Nucleus accumbens (tissue), 56 donors: Measurements from ENCODE around the gene LPP.
A peak's percentile ranks its signal among the peaks of the same experiment; 100 is the strongest.

Source experiments
- DNase-seq, 56 donors: peaks; one replicate each; lab custom pipeline; 2025; lab: John Stamatoyannopoulos, UW

The LPP gene

DNA sequence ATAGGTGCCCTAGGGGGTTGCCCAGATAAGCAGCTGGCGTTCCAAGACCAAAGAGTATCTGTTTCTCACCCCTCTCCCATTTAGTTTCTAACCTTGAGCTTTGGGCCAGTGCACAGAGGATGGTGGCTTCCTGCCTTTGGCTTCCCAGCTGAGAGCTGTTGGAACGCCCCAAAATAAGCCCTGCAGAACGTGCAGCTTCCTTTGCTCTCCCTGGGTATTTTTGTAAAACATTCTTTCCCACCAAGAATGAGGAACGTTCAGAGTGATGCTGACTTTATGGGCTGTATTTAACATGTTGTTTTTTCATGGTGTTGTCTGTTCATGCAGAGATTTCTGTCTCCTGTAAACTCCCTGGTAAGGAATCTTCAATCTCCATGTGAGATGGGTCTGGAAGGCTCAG is 63.8 kb downstream of the LPP start:
- DNase-seq = no peak

DNA sequence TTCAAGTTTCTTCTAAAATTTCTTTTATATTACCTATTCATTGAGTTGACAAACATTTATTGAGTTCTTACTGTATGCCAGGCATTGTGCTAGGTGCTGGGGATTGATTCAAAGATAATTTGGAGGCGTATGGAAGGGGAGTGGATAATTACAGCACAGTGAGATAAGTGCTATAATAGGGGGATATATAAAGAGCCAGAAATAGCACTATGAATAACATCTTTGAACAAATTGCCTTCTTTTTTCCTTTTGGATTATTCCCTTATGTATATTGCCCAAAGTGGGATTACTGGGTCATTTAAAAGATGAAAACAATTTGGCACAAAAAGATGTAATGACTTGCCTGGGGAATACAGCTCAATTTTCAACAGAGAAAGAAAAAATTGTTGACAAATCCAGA is 64.6 kb downstream of the LPP start:
- no peak for DNase-seq

DNA sequence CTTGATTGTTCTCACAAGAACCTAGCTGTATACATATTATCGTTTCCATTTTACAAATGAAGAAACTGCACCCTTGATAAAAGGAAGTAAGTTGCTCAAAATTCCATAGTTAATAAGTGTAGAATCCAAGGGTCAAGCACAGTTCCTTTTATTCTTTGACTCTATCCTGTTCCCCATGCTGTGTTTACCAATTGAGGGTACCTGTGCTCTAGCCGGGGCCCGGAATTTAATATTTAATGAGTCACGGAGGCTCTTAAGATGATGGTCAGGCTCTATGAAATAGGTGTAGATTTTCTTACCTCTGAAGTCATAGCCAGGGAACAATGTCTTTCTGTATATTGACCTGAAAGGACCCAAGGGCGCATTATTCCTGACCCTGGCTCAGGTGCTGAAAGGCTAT is 65.2 kb downstream of the LPP start:
- DNase-seq = no peak

DNA sequence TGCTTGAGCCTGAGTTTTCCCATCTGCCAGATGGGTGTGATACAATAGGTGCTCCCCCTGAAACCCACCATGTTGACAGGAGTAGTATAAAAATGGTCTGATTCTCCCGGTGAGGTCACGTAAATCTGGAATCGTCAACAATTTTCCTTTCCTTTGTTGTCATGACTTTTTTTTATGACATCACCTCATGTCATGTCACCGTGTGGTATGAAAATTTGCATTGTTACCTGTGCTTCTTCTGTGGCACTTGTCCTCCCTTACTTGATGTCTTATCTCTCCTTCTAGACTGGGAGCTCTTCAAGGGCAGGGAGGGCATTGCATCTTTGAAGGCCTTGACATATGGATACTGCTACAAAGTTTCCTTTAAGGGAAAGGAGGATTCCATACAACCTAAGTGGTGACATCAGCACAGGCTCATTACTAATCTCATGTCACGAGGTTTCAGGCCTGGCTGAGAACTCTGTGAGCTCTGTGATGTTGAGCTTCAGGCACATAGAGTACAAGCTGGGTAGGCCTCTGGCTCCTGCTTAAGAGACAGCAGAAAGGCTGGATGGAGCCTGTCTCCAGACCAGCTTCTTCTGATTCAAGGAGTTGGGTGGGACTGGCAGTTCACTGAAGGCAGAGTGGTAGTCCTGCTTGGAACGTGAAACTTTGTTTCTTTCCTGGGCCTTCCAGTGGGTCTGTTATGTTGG is 66.3 kb downstream of the LPP start:
- DNase-seq = no peak

GRCh38 chr3:188220988-188221818 is 67.2 kb downstream of the LPP start:
- no peak for DNase-seq

DNA sequence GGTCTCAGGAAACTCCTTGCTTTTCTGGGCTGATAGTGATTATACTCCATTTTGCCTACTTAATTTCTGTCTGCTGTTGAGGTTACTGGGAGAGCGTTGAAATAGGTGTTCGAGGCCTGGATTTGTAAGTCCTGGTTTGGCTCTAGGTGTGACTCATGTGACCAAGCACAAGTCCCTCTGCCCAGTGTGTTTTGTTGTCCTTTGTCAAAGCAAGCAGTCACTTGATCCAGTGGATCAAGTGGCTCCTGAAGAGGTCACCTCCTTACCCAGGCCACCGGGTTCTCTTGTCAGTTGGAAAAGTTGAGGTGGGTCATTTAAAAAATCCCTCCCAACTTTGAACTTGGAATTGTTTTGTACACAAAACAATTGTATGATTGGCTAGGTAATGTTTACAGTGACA is 70.0 kb downstream of the LPP start:
- no peak for DNase-seq

GRCh38 chr3:188227442-188227841 is 73.5 kb downstream of the LPP start:
- no peak for DNase-seq

DNA sequence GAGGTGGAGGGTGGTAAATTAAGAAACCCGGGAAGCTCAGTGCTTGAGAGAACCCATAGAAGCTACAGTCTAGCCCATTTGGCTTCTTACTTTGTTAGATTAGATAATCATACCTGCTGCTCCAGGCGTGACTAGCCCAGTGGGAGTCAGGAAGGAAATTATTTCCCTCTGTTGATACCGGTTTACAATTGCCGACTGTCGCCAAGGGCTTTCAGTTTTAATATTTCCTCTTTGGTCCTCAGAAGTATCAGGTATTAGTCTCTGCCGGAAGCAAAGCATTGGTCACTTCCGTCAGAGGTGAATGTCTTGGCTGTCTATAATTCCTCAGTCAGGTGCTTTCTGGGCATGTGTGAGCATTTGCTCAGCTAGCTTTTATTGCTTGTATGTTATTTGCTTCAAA is 75.2 kb downstream of the LPP start:
- no peak for DNase-seq

- DNase-seq = no peak
Observed at GRCh38 chr3:188229726-188230125, 75.8 kb downstream of the LPP start.

DNA sequence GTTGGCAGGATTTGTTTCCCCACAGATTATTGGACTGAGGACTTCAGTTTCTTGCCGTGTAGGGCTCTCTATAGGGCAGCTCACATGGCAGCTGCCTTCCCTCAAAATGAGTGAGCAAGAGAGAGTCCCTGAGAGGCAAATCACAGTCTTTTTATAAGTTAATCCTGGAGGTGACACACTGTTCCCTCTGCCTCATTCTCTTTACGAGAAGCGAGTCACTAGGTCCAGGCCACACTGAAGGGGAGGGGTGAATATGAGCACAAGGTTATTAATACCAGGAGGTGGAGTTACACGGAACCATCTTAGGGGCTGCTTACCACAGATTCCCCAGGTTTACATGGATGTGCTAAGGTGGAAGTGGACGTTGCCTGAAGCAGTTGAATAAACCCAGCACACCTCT is 77.0 kb downstream of the LPP start:
- no peak for DNase-seq

- no peak for DNase-seq
Observed at GRCh38 chr3:188231456-188231855, 77.5 kb downstream of the LPP start.

DNA sequence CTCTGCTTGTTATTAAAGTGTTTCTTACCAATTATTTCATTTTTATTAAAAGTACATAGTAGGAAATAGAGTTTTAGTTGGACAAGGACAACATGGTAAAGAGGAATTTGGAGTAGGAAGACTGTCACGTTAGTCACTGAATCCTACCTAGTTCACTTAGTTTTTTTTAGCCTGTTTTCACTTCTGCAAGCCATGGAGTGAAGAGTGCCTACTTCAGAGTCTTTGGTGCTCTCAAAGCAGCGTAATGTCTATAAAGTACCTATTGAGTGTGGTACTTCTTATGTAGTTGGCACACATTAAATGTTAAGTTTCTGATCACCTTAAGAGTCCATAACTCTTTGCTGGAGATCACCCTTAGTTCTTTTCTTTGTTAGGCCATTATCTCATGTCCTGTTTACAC is 78.7 kb downstream of the LPP start:
- no peak for DNase-seq

DNA sequence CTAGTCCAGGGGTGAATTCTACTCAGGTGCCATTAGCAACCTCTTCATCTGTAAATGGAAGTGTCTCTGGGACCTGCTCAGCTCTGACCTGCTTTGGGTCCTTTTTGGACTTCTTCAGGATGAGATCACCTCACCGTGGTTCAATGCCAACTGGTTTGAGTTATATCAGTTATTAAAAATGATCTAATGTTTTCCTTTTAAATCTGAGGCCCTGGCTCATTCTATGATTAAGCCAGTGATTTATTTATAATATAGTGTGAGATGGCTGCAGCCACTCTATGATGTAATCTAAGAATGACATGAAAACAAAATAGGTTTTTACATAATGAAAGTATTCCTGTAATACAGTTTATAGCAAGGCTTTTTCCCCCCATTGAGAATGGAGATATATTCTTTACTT is 79.4 kb downstream of the LPP start:
- no peak for DNase-seq

DNA sequence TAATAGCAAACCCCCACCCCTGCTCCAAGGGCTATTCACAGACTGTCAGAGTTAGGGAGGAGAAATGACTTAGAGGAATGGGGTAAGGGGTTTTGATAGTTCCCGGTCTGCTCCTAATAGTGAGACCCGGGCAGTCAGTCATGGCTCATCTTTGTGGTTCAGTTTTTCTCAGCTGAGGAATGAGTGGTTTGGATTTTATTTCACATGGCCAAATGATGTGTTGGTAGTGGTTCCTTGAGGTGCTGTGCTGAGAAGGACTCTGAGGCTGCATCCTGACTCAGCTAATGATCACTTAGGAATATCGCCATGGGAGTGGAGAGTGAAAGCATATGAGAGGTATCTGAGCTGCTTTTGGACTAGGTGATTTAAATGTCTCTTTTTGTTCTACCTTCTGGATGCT is 80.2 kb downstream of the LPP start:
- DNase-seq = no peak

DNA sequence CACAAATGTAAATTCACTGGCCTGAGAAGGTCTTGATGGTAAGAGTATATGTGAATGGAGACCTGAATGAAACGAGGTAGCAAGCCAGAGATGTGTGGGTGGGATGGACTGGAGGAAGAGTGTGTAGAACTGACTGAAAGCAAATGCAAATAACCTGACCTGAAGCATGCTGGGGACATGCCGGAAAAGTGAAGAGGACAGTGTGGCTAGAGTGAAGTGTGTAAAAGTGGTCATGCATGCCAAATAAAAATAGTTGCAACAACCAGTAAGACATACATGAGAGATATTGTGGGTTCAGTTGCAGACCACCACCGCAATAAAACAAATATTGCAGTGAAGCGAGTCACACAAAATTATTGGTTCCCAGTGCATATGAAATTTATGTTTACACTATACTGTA is 82.3 kb downstream of the LPP start:
- no peak for DNase-seq

DNA sequence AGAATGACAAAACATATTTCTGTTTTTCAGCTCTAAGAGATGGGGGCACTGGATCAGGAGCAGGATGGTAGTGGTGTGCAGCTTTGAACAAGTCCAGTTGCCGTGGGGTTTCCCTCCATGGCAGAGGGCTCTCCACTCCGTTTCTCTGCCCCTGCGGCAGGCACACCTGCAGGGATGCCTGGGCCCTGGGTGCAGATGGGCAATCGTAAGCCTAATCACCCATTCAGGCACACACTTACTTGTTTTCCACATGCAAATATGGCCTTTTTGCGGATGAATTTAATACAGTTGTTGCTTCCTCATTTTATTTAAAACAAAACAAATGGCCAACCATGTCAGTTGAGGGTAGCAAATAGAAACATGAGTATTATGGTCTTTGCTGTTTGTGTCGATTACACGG is 85.1 kb downstream of the LPP start:
- no peak for DNase-seq

GRCh38 chr3:188239577-188239976 is 85.6 kb downstream of the LPP start:
- DNase-seq = no peak

- no peak for DNase-seq
Observed at GRCh38 chr3:188240189-188240981, 86.4 kb downstream of the LPP start.

- peak in 16 of 56 donors; percentile 1 to 42 (median 8) for DNase-seq
Observed at GRCh38 chr3:188241072-188241471, 87.1 kb downstream of the LPP start.

- DNase-seq = no peak
Observed at GRCh38 chr3:188241883-188242282, 87.9 kb downstream of the LPP start.

GRCh38 chr3:188242436-188243123 is 88.6 kb downstream of the LPP start:
- no peak for DNase-seq
